KG1 (cell line): Measurements from ENCODE around the gene WDFY2.

Experiments used
- DNase-seq: peaks from one replicate; lab custom pipeline; 2025; lab: John Stamatoyannopoulos, UW

Gene WDFY2

GRCh38 chr13:51601601-51602565, 17.6 kb downstream of the WDFY2 start:
- DNase-seq = no peak

GRCh38 chr13:51603716-51604115, 19.5 kb downstream of the WDFY2 start:
- no peak for DNase-seq

GRCh38 chr13:51605698-51606097, 21.4 kb downstream of the WDFY2 start:
- no peak for DNase-seq

- DNase-seq = no peak
Observed at GRCh38 chr13:51607165-51607564, 22.9 kb downstream of the WDFY2 start.

- DNase-seq = no peak
Observed at GRCh38 chr13:51608857-51609406, 24.7 kb downstream of the WDFY2 start.

GRCh38 chr13:51612867-51613266, 28.6 kb downstream of the WDFY2 start:
- DNase-seq = no peak

- no peak for DNase-seq
Observed at GRCh38 chr13:51613535-51613934, 29.3 kb downstream of the WDFY2 start.

- DNase-seq = no peak
Observed at GRCh38 chr13:51614350-51614786, 30.1 kb downstream of the WDFY2 start.

GRCh38 chr13:51618626-51619025, 34.4 kb downstream of the WDFY2 start:
- no peak for DNase-seq

- no peak for DNase-seq
Observed at GRCh38 chr13:51619614-51620013, 35.4 kb downstream of the WDFY2 start.

- no peak for DNase-seq
Observed at GRCh38 chr13:51620165-51620983, 36.1 kb downstream of the WDFY2 start.

GRCh38 chr13:51621602-51622001, 37.3 kb downstream of the WDFY2 start:
- no peak for DNase-seq

GRCh38 chr13:51623473-51623872, 39.2 kb downstream of the WDFY2 start:
- no peak for DNase-seq

GRCh38 chr13:51624207-51624606, 39.9 kb downstream of the WDFY2 start:
- no peak for DNase-seq

GRCh38 chr13:51624695-51625345, 40.6 kb downstream of the WDFY2 start:
- DNase-seq = no peak

- DNase-seq = no peak
Observed at GRCh38 chr13:51625555-51626345, 41.5 kb downstream of the WDFY2 start.

GRCh38 chr13:51626749-51627148, 42.5 kb downstream of the WDFY2 start:
- DNase-seq = no peak

- no peak for DNase-seq
Observed at GRCh38 chr13:51628059-51628852, 44.0 kb downstream of the WDFY2 start.

- no peak for DNase-seq
Observed at GRCh38 chr13:51629491-51630287, 45.4 kb downstream of the WDFY2 start.

- DNase-seq = no peak
Observed at GRCh38 chr13:51630288-51630615, 46.0 kb downstream of the WDFY2 start.
